K562 (cell line): ENCODE results near the gene MTCH2. TPM values are rescaled to one million over a fixed set of nuclear protein-coding genes. Genes with fewer than 3 reads are reported as not detected.

Experiments
- ATAC-seq: fragments of 200-7000 bp; cut with Tn5 transposase; 3 replicates; pipeline ENCODE4 v1.9.1; 2020; ENCODE audit warnings: moderate library complexity
- BruUV-seq: library from RNA; stranded (reverse); fragments of 400-500 nt; replicated peaks from 2 replicates; lab custom pipeline; 2021; lab: Mats Ljungman, UMichigan
- CTCF ChIA-PET: fragments of 300-600 bp; formaldehyde crosslinking; extraction: SDS; loops from one replicate; lab custom pipeline; 2021; ENCODE audit warnings: low intra/inter-chr PET ratio; lab: Yijun Ruan, JAX
- POLR2A ChIA-PET: fragments of 300-600, 350-650 bp; sonication (Branson Sonifier 250); formaldehyde crosslinking; extraction: SDS; loops from one replicate; lab custom pipeline; 2021; ENCODE audit warnings: antibody characterized with exemption, inconsistent platforms; lab: Yijun Ruan, JAX
- DNase-seq, 4 experiments: peaks; one replicate each; pipeline versions ENCODE4 v3.0.0 to v3.0.0-alpha.2; 2011 to 2018; ENCODE audit warnings: low spot score in 3 of 4, mixed read lengths in 3 of 4; ENCODE audit errors: extremely low read depth in 1 of 4
- FAIRE-seq: peaks from 2 replicates; lab custom pipeline; 2011; peaks lifted over from hg19 to GRCh38; lab: Jason Lieb, UNC
- H2AFZ ChIP-seq: 2 replicates; pipeline ENCODE4 v1.6.0; 2011; ENCODE audit warnings: low read depth, low read length, control low read depth, inconsistent platforms
- H3K27ac ChIP-seq: fragments of 200-600 bp; 3 replicates; pipeline ENCODE4 v1.8.0; 2011; ENCODE audit warnings: low read depth, mild to moderate bottlenecking, control low read depth, inconsistent platforms, low read length, moderate library complexity, mixed read lengths; ENCODE audit errors: extremely low read depth
- H3K27me3 ChIP-seq, 2 experiments: fragments of 300-600 bp in 1 of 2; 2 replicates in 1 of 2; 3 replicates in 1 of 2; pipeline versions ENCODE4 v1.6.0 to v1.8.0; 2011; ENCODE audit warnings: inconsistent platforms in 2 of 2, low read length in 2 of 2, mild to moderate bottlenecking in 1 of 2, mixed read lengths in 1 of 2, moderate library complexity in 1 of 2; ENCODE audit not compliant: control insufficient read depth in 2 of 2, insufficient read depth in 2 of 2
- H3K36me3 ChIP-seq: fragments of 300-600 bp; 3 replicates; pipeline ENCODE4 v1.8.0; 2011; ENCODE audit warnings: mild to moderate bottlenecking, low read length, inconsistent platforms; ENCODE audit not compliant: control insufficient read depth, insufficient read depth
- H3K4me1 ChIP-seq, 2 experiments: fragments of 200-600 bp in 1 of 2; replicated peaks in 1 of 2; 2 replicates in 1 of 2; 3 replicates in 1 of 2; pipeline versions ENCODE4 v1.5.1 to v1.8.0; 2011; ENCODE audit warnings: inconsistent platforms in 2 of 2, low read length in 2 of 2, mild to moderate bottlenecking in 1 of 2, mixed read lengths in 1 of 2, moderate library complexity in 1 of 2; ENCODE audit not compliant: control insufficient read depth in 2 of 2, insufficient read depth in 2 of 2
- H3K4me2 ChIP-seq: 2 replicates; pipeline ENCODE4 v1.6.1; 2011; ENCODE audit warnings: low read length, control low read depth, inconsistent platforms, mixed read lengths; ENCODE audit not compliant: insufficient read depth
- H3K4me3 ChIP-seq: fragments of 200-600 bp; sonication (generic), shearing (Covaris generic); 2 replicates; pipeline ENCODE4 v1.5.1; 2016; ENCODE audit warnings: control low read depth, inconsistent platforms
- H3K79me2 ChIP-seq: fragments of 200-600 bp; 3 replicates; pipeline ENCODE4 v1.8.0; 2011; ENCODE audit warnings: low read length, inconsistent platforms; ENCODE audit not compliant: control insufficient read depth, insufficient read depth
- H3K9ac ChIP-seq, 2 experiments: 2 replicates each; pipeline versions ENCODE4 v1.6.0 to v1.6.1; 2011; ENCODE audit warnings: low read depth in 2 of 2, low read length in 2 of 2, control low read depth in 1 of 2, inconsistent platforms in 1 of 2, mild to moderate bottlenecking in 1 of 2, mixed read lengths in 1 of 2; ENCODE audit not compliant: insufficient read depth in 1 of 2
- H3K9me1 ChIP-seq: one replicate; pipeline ENCODE4 v1.6.0; 2011; ENCODE audit warnings: inconsistent platforms, mild to moderate bottlenecking, low read length, moderate library complexity; ENCODE audit not compliant: control insufficient read depth, insufficient read depth
- H3K9me3 ChIP-seq: replicated peaks from 2 replicates; pipeline ENCODE4 v1.5.1; 2011; ENCODE audit warnings: low read depth, low read length, inconsistent platforms; ENCODE audit not compliant: control insufficient read depth, insufficient read depth
- H4K20me1 ChIP-seq: replicated peaks from 2 replicates; pipeline ENCODE4 v1.6.1; 2011; ENCODE audit warnings: low read length, inconsistent platforms, mixed read lengths; ENCODE audit not compliant: control insufficient read depth, insufficient read depth
- ARNT ChIP-seq, 2 experiments: fragments of 450-650 bp; IDR thresholded peaks; 2 replicates each; pipeline ENCODE4 v1.6.1; 2016; ENCODE audit warnings: mild to moderate bottlenecking in 1 of 2
- ATF4 ChIP-seq: fragments of 450-650 bp; formaldehyde crosslinking; IDR thresholded peaks from 2 replicates; pipeline ENCODE4 v1.4.0; 2022; ENCODE audit warnings: mild to moderate bottlenecking, moderate library complexity
- EGR1 ChIP-seq: fragments of 450-650 bp; conservative IDR thresholded peaks from 2 replicates; pipeline ENCODE4 v1.6.1; 2017; ENCODE audit warnings: mild to moderate bottlenecking
- HES1 ChIP-seq: fragments of 450-650 bp; IDR thresholded peaks from 2 replicates; pipeline ENCODE4 v1.6.1; 2016; ENCODE audit warnings: low read depth, mild to moderate bottlenecking, moderate library complexity
- MXD1 ChIP-seq: fragments of 250-450 bp; sonication (Bioruptor Pico); IDR thresholded peaks from 2 replicates; pipeline ENCODE4 v1.8.0; 2021; ENCODE audit warnings: borderline replicate concordance, mild to moderate bottlenecking, moderate library complexity; ENCODE audit not compliant: poor library complexity, severe bottlenecking
- SREBF1 ChIP-seq: fragments of 150-350 bp; IDR thresholded peaks from 2 replicates; pipeline ENCODE4 v1.6.1; 2014; ENCODE audit warnings: antibody characterized with exemption, low read depth, low read length, borderline replicate concordance
- USF2 ChIP-seq: sonication (generic); formaldehyde crosslinking; IDR thresholded peaks from 2 replicates; pipeline ENCODE4 v1.5.0; 2020; ENCODE audit warnings: missing genetic modification reagents
- ZNF347 ChIP-seq: fragments of 450-650 bp; formaldehyde crosslinking; IDR thresholded peaks from 2 replicates; pipeline ENCODE4 v1.4.0; 2020; ENCODE audit warnings: low read depth, mild to moderate bottlenecking, moderate library complexity
- WGBS: fragments of 100-300 bp; shearing (Covaris generic); methylation state at CpG from one replicate; pipeline ENCODE4 v1.1.6; 2016; ENCODE audit warnings: low coverage, mixed read lengths; ENCODE audit not compliant: insufficient coverage; ENCODE audit errors: missing lambda C conversion rate; 5-methylcytosine and 5-hydroxymethylcytosine counted together
- in situ Hi-C: fragments of 300-500 bp; cut with MboI; formaldehyde crosslinking; loops from 4 replicates; pipeline ENCODE4 v1.15.0; 2018; ENCODE audit warnings: inconsistent platforms, mixed read lengths
- intact Hi-C: fragments of 100-400 bp; cut with micrococcal nuclease; formaldehyde crosslinking; loops from 2 replicates; pipeline ENCODE4 v1.14.2; 2022
- polyA plus RNA-seq, 8 experiments: library from polyadenylated mRNA; depleted of rRNA in 4 of 8; stranded (reverse) in 5 of 8; unstranded in 3 of 8; fragments of >200 nt; fragmentation: Nextera tagmentation in 2 of 8; fragmentation: Illumina TruSeq in 1 of 8; extraction: Ambion mirVana in 2 of 8; extraction: Trizol in 1 of 8; gene quantifications; 2 replicates each; pipeline versions ENCODE4 v1.2.1 to v1.2.3, GENCODE V29; 2011 to 2014; ENCODE audit warnings: inconsistent platforms in 1 of 8, missing spikeins in 1 of 8
- total RNA-seq, 7 experiments: library from RNA; depleted of rRNA in 6 of 7; stranded (reverse); fragments of >200 nt in 6 of 7; fragmentation: Illumina TruSeq in 2 of 7; extraction: Trizol in 2 of 7; gene quantifications; 2 replicates each; pipeline versions ENCODE4 v1.2.1 to v1.2.3, GENCODE V29; 2011 to 2021; ENCODE audit warnings: low replicate concordance in 1 of 7

The MTCH2 gene
- total and polyA plus RNA-seq, 9 of the 15 experiments (the other 6 are each of a cell fraction or from before 2014, with no cell fraction given) = 95.4 to 620 (median 198) TPM

GRCh38 chr11:47607380-47607779 lies 35.0 kb downstream of the MTCH2 start:
- H4K20me1 ChIP-seq = peaks cover 6% of the 10 kb centered on the region
- no peaks in the 10 kb centered on the region for H3K9me3 ChIP-seq
- H3K4me2 ChIP-seq = no peak overlapping the region
- no TSS peak for BruUV-seq
- DNase-seq = peak in 1 of 4 experiments; percentile 37
- no peaks in the 10 kb centered on the region for H3K36me3 ChIP-seq
- POLR2A ChIA-PET = interaction anchor here (0.6 to 2.4 kb wide), 7 partner anchors 9 to 89 kb away, joined by 3 to 9 read pairs (median 4); partner anchors contain the start of gene FAM180B
- no peaks in the 10 kb centered on the region for H3K9me1 ChIP-seq
- in situ Hi-C loops (no loop called here), intact Hi-C loops (no loop called here)
- CTCF ChIA-PET = no interaction called here
- H3K27me3 ChIP-seq = peaks cover 15 to 18% of the 10 kb centered on the region in 2 experiments; a peak in 4 of 5 replicates
- 0 out of 3 replicates have a peak, but pooled peaks have one; percentile 15 for ATAC-seq
- peaks cover 4 to 15% of the 10 kb centered on the region in 2 experiments; a peak in 4 of 5 replicates for H3K4me1 ChIP-seq
- no peaks in the 10 kb centered on the region for H3K79me2 ChIP-seq
- H3K27ac ChIP-seq = no peak overlapping the region
- TF ChIP-seq USF2 (CRISPR knock-in tag) (no peak), MXD1 (CRISPR knock-in tag) (no peak), SREBF1 (no peak), ARNT (IDR thresholded peaks at IDR 0.05) (no peak), EGR1 (peak; percentile 76), ATF4 (no peak), ZNF347 (CRISPR knock-in tag) (no peak), HES1 (no peak)
- H3K4me3 ChIP-seq = no peak overlapping the region
- FAIRE-seq = no peak
- no peak overlapping the region for H3K9ac ChIP-seq
- 4% methylated on average over 7 of the region's 7 CpGs for WGBS
- no peak overlapping the region for H2AFZ ChIP-seq
